ENCODE measurements around the gene SIPA1L2. TPM values are rescaled to one million over a fixed set of nuclear protein-coding genes. Genes with fewer than 3 reads are reported as not detected.

SIPA1L2 gene
- total RNA-seq, 2 experiments from 2014 or later = 6.2 to 13.5 TPM

DNA sequence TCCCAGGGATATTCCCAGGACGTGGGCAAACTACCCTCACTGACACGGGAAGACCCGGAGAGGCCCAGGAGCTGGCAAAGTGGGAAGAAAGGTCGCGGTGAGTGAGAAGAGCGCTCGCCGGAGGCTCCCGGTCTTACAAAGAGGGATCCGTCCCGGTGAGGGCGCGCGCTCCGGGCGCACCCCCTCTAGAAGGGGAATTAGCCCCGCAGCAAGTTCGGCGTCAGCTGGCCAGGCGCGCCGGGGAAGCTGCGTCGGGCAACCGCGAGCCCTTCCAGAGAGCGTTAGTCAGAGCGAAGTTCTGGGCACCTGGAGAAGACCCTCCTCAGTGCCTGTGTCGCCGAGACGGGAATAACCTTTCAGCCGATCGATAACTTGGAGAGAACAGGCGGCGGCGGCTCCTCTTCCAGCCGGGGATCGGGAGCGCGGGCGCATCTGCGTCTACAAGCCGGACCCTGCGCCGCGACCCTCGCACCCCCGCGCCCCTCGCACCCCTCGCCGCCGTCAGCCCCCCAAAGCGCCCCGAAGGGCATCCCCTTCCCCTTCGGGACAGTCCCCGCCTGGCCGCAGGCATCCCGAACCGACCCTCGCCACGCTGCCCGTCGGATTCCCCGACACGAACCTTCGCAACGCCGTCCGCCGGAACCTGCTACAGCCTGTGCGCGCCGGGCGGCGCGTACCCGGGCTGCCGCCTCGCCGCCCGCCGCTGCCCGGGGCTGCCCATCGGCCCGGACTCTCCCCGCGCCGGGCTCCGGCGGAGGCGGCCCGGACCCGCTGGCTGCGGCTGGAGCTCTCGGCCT, 485 bp downstream of the SIPA1L2 start:
- Histone ChIP-seq H3K4me2 (ENCODE audit: low read length) (peak overlapping the region; percentile 62), H3K4me1 (ENCODE audit: insufficient read depth, low read length, poor library complexity, severe bottlenecking) (peaks cover 50% of the 10 kb centered on the region), H2AFZ (ENCODE audit: low read length) (peak overlapping the region; percentile 44; the same call in 1 of the 2 replicates), H3K36me3 (ENCODE audit: insufficient read depth, low read length) (no peaks in the 10 kb centered on the region), H3K9me2 (ENCODE audit: insufficient read depth, low read length) (no peaks in the 10 kb centered on the region), H3K9me3 (ENCODE audit: low read length) (no peaks in the 10 kb centered on the region), H3K4me3 (ENCODE audit: low read depth, low read length, poor library complexity, severe bottlenecking) (peak overlapping the region; percentile 73), H3K27ac (ENCODE audit: low read depth, low read length, poor library complexity, severe bottlenecking) (peak overlapping the region; percentile 59), H4K20me1 (ENCODE audit: insufficient read depth, low read length) (no peaks in the 10 kb centered on the region), H3K79me2 (ENCODE audit: insufficient read depth, low read depth, low read length) (peaks cover 33% of the 10 kb centered on the region; the same call in 1 of the 2 replicates)
- DNase-seq (ENCODE audit: low spot score) = no peak
- intact Hi-C loops (cut with micrococcal nuclease; ENCODE audit: unreplicated experiment) = loop anchor here (1.0 to 10.0 kb wide), 3 partner anchors 175 to 763 kb away; partner anchors contain the start of gene MAP10
- TF ChIP-seq, protein P1, sequence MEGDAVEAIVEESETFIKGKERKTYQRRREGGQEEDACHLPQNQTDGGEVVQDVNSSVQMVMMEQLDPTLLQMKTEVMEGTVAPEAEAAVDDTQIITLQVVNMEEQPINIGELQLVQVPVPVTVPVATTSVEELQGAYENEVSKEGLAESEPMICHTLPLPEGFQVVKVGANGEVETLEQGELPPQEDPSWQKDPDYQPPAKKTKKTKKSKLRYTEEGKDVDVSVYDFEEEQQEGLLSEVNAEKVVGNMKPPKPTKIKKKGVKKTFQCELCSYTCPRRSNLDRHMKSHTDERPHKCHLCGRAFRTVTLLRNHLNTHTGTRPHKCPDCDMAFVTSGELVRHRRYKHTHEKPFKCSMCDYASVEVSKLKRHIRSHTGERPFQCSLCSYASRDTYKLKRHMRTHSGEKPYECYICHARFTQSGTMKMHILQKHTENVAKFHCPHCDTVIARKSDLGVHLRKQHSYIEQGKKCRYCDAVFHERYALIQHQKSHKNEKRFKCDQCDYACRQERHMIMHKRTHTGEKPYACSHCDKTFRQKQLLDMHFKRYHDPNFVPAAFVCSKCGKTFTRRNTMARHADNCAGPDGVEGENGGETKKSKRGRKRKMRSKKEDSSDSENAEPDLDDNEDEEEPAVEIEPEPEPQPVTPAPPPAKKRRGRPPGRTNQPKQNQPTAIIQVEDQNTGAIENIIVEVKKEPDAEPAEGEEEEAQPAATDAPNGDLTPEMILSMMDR (conservative IDR thresholded peaks at IDR 0.05; ENCODE audit: low read length) = no peak
- TF ChIP-seq EZH2phosphoT487 (IDR thresholded peaks at IDR 0.05; ENCODE audit: borderline replicate concordance, low read depth, low read length) = no peak
- CTCF ChIA-PET (ENCODE audit: unreplicated experiment) = no interaction called here
- POLR2A ChIA-PET = interaction anchor here (0.5 to 0.6 kb wide), 2 partner anchors 31 to 69 kb away, joined by 4 read pairs; no protein-coding TSS in a partner anchor
- BruUV-seq (replicated peaks) = no TSS peak

DNA sequence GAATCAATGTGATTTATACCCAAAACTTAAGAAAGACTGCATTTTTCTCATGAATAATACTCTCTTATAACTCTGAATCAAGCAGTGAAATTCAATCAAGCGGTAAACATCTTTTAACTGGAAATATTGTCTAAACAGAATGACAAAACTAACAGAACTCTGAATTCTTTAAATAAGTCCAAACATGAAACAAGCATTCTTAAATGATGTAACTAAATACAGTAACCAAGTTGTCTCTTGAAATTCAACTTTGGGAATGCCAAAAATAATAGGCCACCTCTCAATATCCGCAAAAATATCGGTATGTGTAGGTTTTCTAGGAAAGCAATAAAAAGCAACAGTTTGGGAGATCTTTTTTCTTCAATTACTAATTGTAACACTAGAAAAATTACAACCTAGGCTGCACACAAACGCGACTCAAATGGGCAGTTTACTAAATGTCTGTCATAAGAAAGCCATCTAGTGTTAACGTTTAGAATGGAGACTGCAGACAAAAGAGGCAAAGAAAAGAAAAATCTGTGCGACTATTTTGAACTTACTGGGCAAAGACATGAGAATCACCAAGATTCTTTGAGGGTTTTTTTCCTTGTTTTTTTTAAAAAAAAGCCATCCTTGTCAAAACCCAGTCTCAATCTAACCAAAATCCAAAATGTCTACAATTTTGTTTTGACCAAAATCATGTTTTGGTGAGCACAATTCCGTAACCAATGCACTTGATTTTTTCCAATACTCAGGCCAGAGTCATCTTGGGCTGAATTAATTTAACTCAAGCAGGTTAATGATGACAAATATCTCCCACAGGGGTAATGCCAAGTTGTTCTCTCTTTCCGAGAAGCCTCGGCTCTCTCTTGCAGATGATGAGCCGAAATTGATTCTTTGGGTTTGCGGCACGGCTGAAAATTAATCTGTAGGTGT, 1.3 kb downstream of the SIPA1L2 start:
- H3K4me3 ChIP-seq (ENCODE audit: low read depth, low read length, poor library complexity, severe bottlenecking) = peak overlapping the region; percentile 73

More for the DNA sequence above, 1.3 kb downstream of the SIPA1L2 start:
- peaks cover 56% of the 10 kb centered on the region for H3K4me1 ChIP-seq (ENCODE audit: insufficient read depth, low read length, poor library complexity, severe bottlenecking)
- no peak for TF ChIP-seq EZH2phosphoT487 (IDR thresholded peaks at IDR 0.05; ENCODE audit: borderline replicate concordance, low read depth, low read length)
- TF ChIP-seq, protein P1 (conservative IDR thresholded peaks at IDR 0.05; ENCODE audit: low read length) = peak; percentile 73
- CTCF ChIA-PET (ENCODE audit: unreplicated experiment) = interaction anchor here (0.9 to 1.5 kb wide), 2 partner anchors 66 to 72 kb away, joined by 3 to 5 read pairs; no protein-coding TSS in a partner anchor
- intact Hi-C loops (cut with micrococcal nuclease; ENCODE audit: unreplicated experiment) = no loop called here
- POLR2A ChIA-PET = interaction anchor here (1.1 to 2.3 kb wide), 8 partner anchors 13 to 66 kb away, joined by 3 to 14 read pairs (median 6); no protein-coding TSS in a partner anchor
- no peaks in the 10 kb centered on the region for H3K9me2 ChIP-seq (ENCODE audit: insufficient read depth, low read length)
- H3K79me2 ChIP-seq (ENCODE audit: insufficient read depth, low read depth, low read length) = peaks cover 41% of the 10 kb centered on the region; the same call in 1 of the 2 replicates
- H3K36me3 ChIP-seq (ENCODE audit: insufficient read depth, low read length) = no peaks in the 10 kb centered on the region; the same call in 1 of the 2 replicates
- DNase-seq (ENCODE audit: low spot score) = peak; percentile 66
- peak overlapping the region; percentile 62 for H3K4me2 ChIP-seq (ENCODE audit: low read length)
- peak overlapping the region; percentile 59 for H3K27ac ChIP-seq (ENCODE audit: low read depth, low read length, poor library complexity, severe bottlenecking)
- no peaks in the 10 kb centered on the region for H3K9me3 ChIP-seq (ENCODE audit: low read length)
- no TSS peak for BruUV-seq (replicated peaks)
- H4K20me1 ChIP-seq (ENCODE audit: insufficient read depth, low read length) = no peaks in the 10 kb centered on the region
- peak overlapping the region; percentile 44; the same call in 1 of the 2 replicates for H2AFZ ChIP-seq (ENCODE audit: low read length)

Measured in OCI-LY7 (cell line).